ENCODE measurements around the gene TMEM169.

TMEM169 gene

GRCh38 chr2:216146573-216146972 lies 64.9 kb downstream of the TMEM169 start:
- Histone ChIP-seq H3K9me2 (replicated peaks; ENCODE audit: control insufficient read depth, low read length) (no peaks in the 10 kb centered on the region), H3K4me1 (ENCODE audit: control insufficient read depth, low read length) (no peaks in the 10 kb centered on the region), H3K27me3 (ENCODE audit: control insufficient read depth, low read length) (no peaks in the 10 kb centered on the region), H3K9me3 (ENCODE audit: control insufficient read depth, insufficient read depth, low read length) (no peaks in the 10 kb centered on the region), H3F3A (ENCODE audit: control insufficient read depth, insufficient read depth) (0 out of 2 replicates have a peak, but pooled peaks cover 3% of the 10 kb centered on the region), H3K27ac (ENCODE audit: low read depth, low read length) (no peak overlapping the region), H4K20me1 (ENCODE audit: control insufficient read depth, insufficient read depth, low read depth, low read length) (peaks cover 3% of the 10 kb centered on the region; the same call in 1 of the 2 replicates), H3K36me3 (ENCODE audit: control insufficient read depth, low read length) (peaks cover 99% of the 10 kb centered on the region), H3K4me3 (ENCODE audit: low read length) (no peak overlapping the region), H3K79me2 (ENCODE audit: control insufficient read depth, low read length) (peaks cover 46% of the 10 kb centered on the region), H3K4me2 (ENCODE audit: low read length) (no peak overlapping the region)
- TF ChIP-seq EZH2phosphoT487 (IDR thresholded peaks at IDR 0.05; ENCODE audit: borderline replicate concordance, low read length), result no peak
- TF ChIP-seq CTCF (IDR thresholded peaks at IDR 0.05; ENCODE audit: low read depth, low read length, poor library complexity, severe bottlenecking), result no peak

DNA sequence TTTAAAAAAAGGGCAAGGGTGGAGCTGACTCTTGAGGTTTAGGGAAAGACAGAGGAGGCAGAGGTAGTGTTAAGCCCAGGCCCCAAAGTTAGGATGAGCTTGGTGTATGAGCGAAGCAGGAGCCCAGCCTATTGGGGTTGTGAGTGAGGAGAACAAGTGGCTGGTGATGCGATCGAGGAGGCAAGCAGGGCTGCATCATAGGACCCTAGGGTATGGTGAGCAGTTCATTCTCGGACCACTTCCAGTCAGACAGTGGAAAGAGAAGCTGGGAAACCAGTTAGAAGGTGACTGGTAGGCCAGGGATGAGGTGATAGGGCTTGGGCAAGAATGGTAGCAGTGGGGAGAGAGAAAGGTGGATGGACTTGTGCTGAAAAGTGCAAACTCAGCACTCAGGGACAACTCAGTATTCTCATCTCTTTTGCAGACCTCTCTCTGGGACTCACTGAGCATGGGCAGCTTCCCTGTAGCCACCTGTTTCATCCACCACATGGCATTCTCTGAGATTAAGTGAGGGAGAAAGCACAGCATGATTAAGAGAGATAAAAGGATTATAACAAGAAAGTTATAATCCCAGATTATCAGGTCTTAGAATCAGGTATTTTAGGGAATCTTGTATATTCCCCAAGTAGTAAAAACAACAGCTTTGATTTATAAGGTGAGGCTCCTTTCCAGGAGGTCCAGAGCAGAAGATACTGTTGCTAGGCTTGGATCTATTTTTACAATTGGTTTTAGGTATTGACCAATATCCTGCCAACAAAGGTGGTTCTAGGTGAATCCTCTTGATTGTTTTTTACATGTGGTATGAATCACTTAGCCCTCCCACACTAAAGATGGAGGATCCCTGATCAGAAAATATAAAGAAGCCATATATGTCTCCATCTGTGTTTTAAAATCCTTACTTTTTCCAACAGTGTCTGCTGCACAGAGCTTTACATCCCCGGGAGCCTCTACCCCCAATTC lies 65.7 kb downstream of the TMEM169 start:
- H3K9me3 ChIP-seq (ENCODE audit: control insufficient read depth, insufficient read depth, low read length), result no peaks in the 10 kb centered on the region
- 0 out of 2 replicates have a peak, but pooled peaks cover 3% of the 10 kb centered on the region for H3F3A ChIP-seq (ENCODE audit: control insufficient read depth, insufficient read depth)
- H3K4me2 ChIP-seq (ENCODE audit: low read length), result no peak overlapping the region
- H3K36me3 ChIP-seq (ENCODE audit: control insufficient read depth, low read length), result peaks cover 99% of the 10 kb centered on the region
- no peak for TF ChIP-seq CTCF (IDR thresholded peaks at IDR 0.05; ENCODE audit: low read depth, low read length, poor library complexity, severe bottlenecking)
- no peak for TF ChIP-seq EZH2phosphoT487 (IDR thresholded peaks at IDR 0.05; ENCODE audit: borderline replicate concordance, low read length)
- no peaks in the 10 kb centered on the region for H3K9me2 ChIP-seq (replicated peaks; ENCODE audit: control insufficient read depth, low read length)
- no peak overlapping the region for H3K4me3 ChIP-seq (ENCODE audit: low read length)
- no peaks in the 10 kb centered on the region for H3K27me3 ChIP-seq (ENCODE audit: control insufficient read depth, low read length)
- H3K79me2 ChIP-seq (ENCODE audit: control insufficient read depth, low read length), result peaks cover 48% of the 10 kb centered on the region
- peaks cover 3% of the 10 kb centered on the region; the same call in 1 of the 2 replicates for H4K20me1 ChIP-seq (ENCODE audit: control insufficient read depth, insufficient read depth, low read depth, low read length)
- no peak overlapping the region for H3K27ac ChIP-seq (ENCODE audit: low read depth, low read length)
- no peaks in the 10 kb centered on the region for H3K4me1 ChIP-seq (ENCODE audit: control insufficient read depth, low read length)

DNA sequence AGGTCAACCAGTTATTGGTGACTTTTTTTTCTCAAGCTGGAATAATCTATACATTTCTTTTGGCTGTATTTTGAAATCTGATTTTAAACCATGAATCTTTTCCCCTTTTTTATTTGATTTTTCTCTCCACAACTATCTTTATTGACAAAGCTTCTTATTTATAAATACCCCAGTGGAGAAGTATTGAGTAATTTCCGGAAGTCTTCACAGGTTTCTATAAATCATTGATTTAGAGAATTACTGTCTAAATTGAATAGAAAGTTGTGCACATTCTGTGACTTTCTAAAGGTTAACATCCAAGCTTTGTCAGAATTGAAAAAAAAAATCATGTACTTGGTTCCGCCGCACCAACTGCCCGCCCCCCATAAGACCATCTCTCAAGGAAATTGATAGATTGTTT lies 67.3 kb downstream of the TMEM169 start:
- TF ChIP-seq CTCF (IDR thresholded peaks at IDR 0.05; ENCODE audit: low read depth, low read length, poor library complexity, severe bottlenecking) (no peak), EZH2phosphoT487 (IDR thresholded peaks at IDR 0.05; ENCODE audit: borderline replicate concordance, low read length) (no peak)
- Histone ChIP-seq H3K27ac (ENCODE audit: low read depth, low read length) (no peak overlapping the region), H3K4me2 (ENCODE audit: low read length) (no peak overlapping the region), H3K4me1 (ENCODE audit: control insufficient read depth, low read length) (no peaks in the 10 kb centered on the region), H3K79me2 (ENCODE audit: control insufficient read depth, low read length) (peaks cover 49% of the 10 kb centered on the region), H3K9me2 (replicated peaks; ENCODE audit: control insufficient read depth, low read length) (no peaks in the 10 kb centered on the region), H4K20me1 (ENCODE audit: control insufficient read depth, insufficient read depth, low read depth, low read length) (no peaks in the 10 kb centered on the region; the same call in 1 of the 2 replicates), H3K9me3 (ENCODE audit: control insufficient read depth, insufficient read depth, low read length) (no peaks in the 10 kb centered on the region), H3K4me3 (ENCODE audit: low read length) (no peak overlapping the region), H3K36me3 (ENCODE audit: control insufficient read depth, low read length) (peaks cover 100% of the 10 kb centered on the region), H3K27me3 (ENCODE audit: control insufficient read depth, low read length) (no peaks in the 10 kb centered on the region), H3F3A (ENCODE audit: control insufficient read depth, insufficient read depth) (0 out of 2 replicates have a peak, but pooled peaks cover 3% of the 10 kb centered on the region)
